Measurements from ENCODE around the gene EDA2R.

- TF ChIP-seq, protein P1, sequence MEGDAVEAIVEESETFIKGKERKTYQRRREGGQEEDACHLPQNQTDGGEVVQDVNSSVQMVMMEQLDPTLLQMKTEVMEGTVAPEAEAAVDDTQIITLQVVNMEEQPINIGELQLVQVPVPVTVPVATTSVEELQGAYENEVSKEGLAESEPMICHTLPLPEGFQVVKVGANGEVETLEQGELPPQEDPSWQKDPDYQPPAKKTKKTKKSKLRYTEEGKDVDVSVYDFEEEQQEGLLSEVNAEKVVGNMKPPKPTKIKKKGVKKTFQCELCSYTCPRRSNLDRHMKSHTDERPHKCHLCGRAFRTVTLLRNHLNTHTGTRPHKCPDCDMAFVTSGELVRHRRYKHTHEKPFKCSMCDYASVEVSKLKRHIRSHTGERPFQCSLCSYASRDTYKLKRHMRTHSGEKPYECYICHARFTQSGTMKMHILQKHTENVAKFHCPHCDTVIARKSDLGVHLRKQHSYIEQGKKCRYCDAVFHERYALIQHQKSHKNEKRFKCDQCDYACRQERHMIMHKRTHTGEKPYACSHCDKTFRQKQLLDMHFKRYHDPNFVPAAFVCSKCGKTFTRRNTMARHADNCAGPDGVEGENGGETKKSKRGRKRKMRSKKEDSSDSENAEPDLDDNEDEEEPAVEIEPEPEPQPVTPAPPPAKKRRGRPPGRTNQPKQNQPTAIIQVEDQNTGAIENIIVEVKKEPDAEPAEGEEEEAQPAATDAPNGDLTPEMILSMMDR (IDR thresholded peaks at IDR 0.05): no peak
- no peak for TF ChIP-seq POLR2A (IDR thresholded peaks at IDR 0.05)
These were observed 5.3 kb downstream of the EDA2R start for GRCh38 chrX:66633541-66633940.

All from uterus (tissue), 2 donors.